Measurements from ENCODE around the gene IFNL1.

DNA sequence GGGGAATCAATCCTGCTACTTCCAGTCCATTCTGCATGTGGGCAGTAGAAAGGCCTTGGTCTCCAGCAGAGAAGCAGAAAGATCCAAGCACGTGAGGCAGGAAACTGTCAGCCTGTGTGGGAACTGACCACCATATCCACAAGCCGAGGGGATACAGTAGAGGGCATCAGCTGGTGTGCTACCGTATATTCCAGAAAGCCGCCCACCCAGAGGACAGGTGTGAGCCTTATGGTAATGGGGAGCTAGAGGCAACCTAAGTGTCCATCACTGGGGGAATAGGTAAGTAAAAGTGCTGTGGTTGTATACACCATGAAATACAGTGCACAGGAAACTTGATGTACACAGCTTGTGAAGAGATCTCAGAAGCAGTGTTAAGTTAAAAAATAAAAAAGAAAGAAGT is 2.8 kb upstream of the IFNL1 start:
- TF ChIP-seq, protein P1, sequence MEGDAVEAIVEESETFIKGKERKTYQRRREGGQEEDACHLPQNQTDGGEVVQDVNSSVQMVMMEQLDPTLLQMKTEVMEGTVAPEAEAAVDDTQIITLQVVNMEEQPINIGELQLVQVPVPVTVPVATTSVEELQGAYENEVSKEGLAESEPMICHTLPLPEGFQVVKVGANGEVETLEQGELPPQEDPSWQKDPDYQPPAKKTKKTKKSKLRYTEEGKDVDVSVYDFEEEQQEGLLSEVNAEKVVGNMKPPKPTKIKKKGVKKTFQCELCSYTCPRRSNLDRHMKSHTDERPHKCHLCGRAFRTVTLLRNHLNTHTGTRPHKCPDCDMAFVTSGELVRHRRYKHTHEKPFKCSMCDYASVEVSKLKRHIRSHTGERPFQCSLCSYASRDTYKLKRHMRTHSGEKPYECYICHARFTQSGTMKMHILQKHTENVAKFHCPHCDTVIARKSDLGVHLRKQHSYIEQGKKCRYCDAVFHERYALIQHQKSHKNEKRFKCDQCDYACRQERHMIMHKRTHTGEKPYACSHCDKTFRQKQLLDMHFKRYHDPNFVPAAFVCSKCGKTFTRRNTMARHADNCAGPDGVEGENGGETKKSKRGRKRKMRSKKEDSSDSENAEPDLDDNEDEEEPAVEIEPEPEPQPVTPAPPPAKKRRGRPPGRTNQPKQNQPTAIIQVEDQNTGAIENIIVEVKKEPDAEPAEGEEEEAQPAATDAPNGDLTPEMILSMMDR (IDR thresholded peaks at IDR 0.05), result no peak
- TF ChIP-seq POLR2A (IDR thresholded peaks at IDR 0.05), result no peak
- no peak for TF ChIP-seq POLR2AphosphoS5 (IDR thresholded peaks at IDR 0.05; ENCODE audit: insufficient read depth in 1 of 2, low read depth in 1 of 2)

Data from vagina (tissue), 2 donors.